GM12878 (cell line): ENCODE data around the gene MATN3. TPM values are rescaled to one million over a fixed set of nuclear protein-coding genes. Genes with fewer than 3 reads are reported as not detected.
A peak's percentile ranks its signal among the peaks of the same experiment; 100 is the strongest.

ENCODE experiments used
- ATAC-seq: fragments of 200-7000 bp; cut with Tn5 transposase; 3 replicates; pipeline ENCODE4 v1.9.1; 2020; ENCODE audit warnings: mild to moderate bottlenecking, moderate library complexity
- BruUV-seq: library from RNA; stranded (reverse); fragments of 400-500 nt; replicated peaks from 2 replicates; lab custom pipeline; 2021; lab: Mats Ljungman, UMichigan
- CTCF ChIA-PET: fragments of 300-600 bp; sonication (Branson Sonifier 250); formaldehyde crosslinking; extraction: SDS; loops from one replicate; lab custom pipeline; 2021; ENCODE audit warnings: inconsistent platforms; lab: Yijun Ruan, JAX
- POLR2A ChIA-PET: fragments of 350-600 bp; formaldehyde crosslinking; extraction: SDS; loops from one replicate; lab custom pipeline; 2021; ENCODE audit warnings: inconsistent platforms; lab: Charles Lee
- RAD21 ChIA-PET: fragments of 300-600 bp; sonication (Branson Sonifier 250); formaldehyde crosslinking; loops from one replicate; lab custom pipeline; 2023; ENCODE audit warnings: antibody characterized with exemption; ENCODE audit not compliant: unreplicated experiment; lab: Charles Lee
- SMC1A ChIA-PET: fragments of 300-600 bp; sonication (Branson Sonifier 250); formaldehyde crosslinking; loops from one replicate; lab custom pipeline; 2023; ENCODE audit not compliant: unreplicated experiment, uncharacterized antibody; lab: Charles Lee
- DNase-seq: peaks from one replicate; pipeline ENCODE4 v3.0.0-alpha.2; 2011; ENCODE audit warnings: low read depth, low spot score
- FAIRE-seq: peaks from 3 replicates; lab custom pipeline; 2011; peaks lifted over from hg19 to GRCh38; lab: Jason Lieb, UNC
- H2AFZ ChIP-seq: 2 replicates; pipeline ENCODE4 v1.6.0; 2011; ENCODE audit warnings: low read depth, low read length, control low read depth; ENCODE audit not compliant: control insufficient read depth
- H3K27ac ChIP-seq: 2 replicates; pipeline ENCODE4 v1.5.1; 2011; ENCODE audit warnings: control low read depth; ENCODE audit not compliant: control insufficient read depth, insufficient read depth
- H3K27me3 ChIP-seq, 2 experiments: replicated peaks in 1 of 2; 2 replicates each; pipeline versions ENCODE4 v1.6.0 to v1.6.1; 2011; ENCODE audit warnings: low read length in 1 of 2; ENCODE audit not compliant: control insufficient read depth in 2 of 2, insufficient read depth in 2 of 2
- H3K36me3 ChIP-seq, 2 experiments: 2 replicates each; pipeline ENCODE4 v1.5.1; 2011; ENCODE audit warnings: low read length in 1 of 2; ENCODE audit not compliant: control insufficient read depth in 2 of 2, insufficient read depth in 2 of 2
- H3K4me1 ChIP-seq: 2 replicates; pipeline ENCODE4 v1.6.1; 2011; ENCODE audit warnings: mild to moderate bottlenecking, low read length, moderate library complexity, mixed read lengths; ENCODE audit not compliant: control insufficient read depth, insufficient read depth
- H3K4me2 ChIP-seq: 2 replicates; pipeline ENCODE4 v1.6.0; 2011; ENCODE audit warnings: control low read depth; ENCODE audit not compliant: control insufficient read depth, insufficient read depth
- H3K4me3 ChIP-seq: fragments of 200-600 bp; sonication (generic); 2 replicates; pipeline ENCODE4 v1.5.1; 2016
- H3K79me2 ChIP-seq: 2 replicates; pipeline ENCODE4 v1.6.0; 2011; ENCODE audit warnings: low read length; ENCODE audit not compliant: control insufficient read depth, insufficient read depth
- H3K9ac ChIP-seq: 2 replicates; pipeline ENCODE4 v1.8.0; 2011; ENCODE audit warnings: low read length, control low read depth, mixed read lengths; ENCODE audit not compliant: control insufficient read depth, insufficient read depth
- H3K9me3 ChIP-seq: replicated peaks from 3 replicates; pipeline ENCODE4 v1.5.1; 2011; ENCODE audit warnings: mild to moderate bottlenecking, low read length; ENCODE audit not compliant: control insufficient read depth, insufficient read depth
- H4K20me1 ChIP-seq: 2 replicates; pipeline ENCODE4 v1.6.0; 2011; ENCODE audit not compliant: control insufficient read depth, insufficient read depth
- BCLAF1 ChIP-seq: fragments of 450-650 bp; IDR thresholded peaks from 2 replicates; pipeline ENCODE4 v1.6.1; 2017; ENCODE audit warnings: antibody characterized with exemption, mild to moderate bottlenecking, moderate library complexity
- BHLHE40 ChIP-seq, 2 experiments: fragments of 450-650 bp in 1 of 2; IDR thresholded peaks; 2 replicates each; pipeline ENCODE4 v1.6.1; 2011 to 2017; ENCODE audit warnings: low read depth in 2 of 2, borderline replicate concordance in 1 of 2, improper control_type of control experiment in 1 of 2, low read length in 1 of 2, mild to moderate bottlenecking in 1 of 2
- EP300 ChIP-seq, 2 experiments: fragments of 150-350 bp in 1 of 2; IDR thresholded peaks; 2 replicates each; pipeline ENCODE4 v1.6.1; 2011 to 2012; ENCODE audit warnings: low read depth in 2 of 2, low read length in 2 of 2, borderline replicate concordance in 1 of 2, improper control_type of control experiment in 1 of 2, inconsistent platforms in 1 of 2; ENCODE audit not compliant: control insufficient read depth in 1 of 2
- GATAD2B ChIP-seq: fragments of 450-650 bp; conservative IDR thresholded peaks from 2 replicates; pipeline ENCODE4 v1.6.1; 2017; ENCODE audit warnings: low read depth, mild to moderate bottlenecking, moderate library complexity
- JUND ChIP-seq: IDR thresholded peaks from 2 replicates; pipeline ENCODE4 v1.6.1; 2012; ENCODE audit warnings: low read depth, mild to moderate bottlenecking, low read length, improper control_type of control experiment, moderate library complexity
- SREBF1 ChIP-seq: IDR thresholded peaks from 2 replicates; pipeline ENCODE4 v1.6.1; 2012; ENCODE audit warnings: mild to moderate bottlenecking, low read length
- WRNIP1 ChIP-seq: IDR thresholded peaks from 2 replicates; pipeline ENCODE4 v1.6.1; 2011; ENCODE audit warnings: low read depth, low read length, improper control_type of control experiment, borderline replicate concordance
- ZBTB11 ChIP-seq: fragments of 450-650 bp; formaldehyde crosslinking; IDR thresholded peaks from 2 replicates; pipeline ENCODE4 v1.5.0; 2022; ENCODE audit warnings: mild to moderate bottlenecking, missing genetic modification characterization
- ZZZ3 ChIP-seq: IDR thresholded peaks from 2 replicates; pipeline ENCODE4 v1.6.1; 2011; ENCODE audit warnings: low read depth; ENCODE audit not compliant: control insufficient read depth, insufficient read length
- WGBS: methylation state at CpG from one replicate; pipeline ENCODE4 v1.1.6; 2016; ENCODE audit warnings: low lambda C conversion rate; ENCODE audit not compliant: insufficient replicate concordance, insufficient coverage; ENCODE audit errors: missing lambda C conversion rate; 5-methylcytosine and 5-hydroxymethylcytosine counted together
- in situ Hi-C: fragments of 300-500 bp; cut with MboI; formaldehyde crosslinking; loops from 9 replicates; pipeline ENCODE4 v1.14.3; 2018; ENCODE audit warnings: mixed read lengths
- intact Hi-C: fragments of 100-400 bp; cut with micrococcal nuclease; formaldehyde crosslinking; loops from one replicate; pipeline ENCODE4 v1.14.2; 2022; ENCODE audit not compliant: unreplicated experiment
- polyA plus RNA-seq, 11 experiments: library from polyadenylated mRNA; depleted of rRNA in 4 of 11; unstranded in 6 of 11; stranded (reverse) in 5 of 11; fragments of >200 nt; fragmentation: Nextera tagmentation in 4 of 11; fragmentation: Illumina TruSeq in 1 of 11; extraction: Ambion mirVana in 4 of 11; extraction: Trizol in 1 of 11; gene quantifications; 1 replicate in 1 of 11; 2 replicates in 10 of 11; pipeline versions ENCODE4 v1.2.1 to v1.2.3, GENCODE V29; 2011 to 2016; ENCODE audit warnings: inconsistent platforms in 2 of 11, missing spikeins in 2 of 11, low read depth in 1 of 11
- total RNA-seq, 4 experiments: library from RNA; depleted of rRNA in 3 of 4; stranded (reverse); fragments of >200 nt in 3 of 4; fragmentation: Illumina TruSeq in 1 of 4; extraction: Trizol in 1 of 4; gene quantifications; 2 replicates each; pipeline versions ENCODE4 v1.2.1 to v1.2.3, GENCODE V29; 2013 to 2021

Gene MATN3
- total and polyA plus RNA-seq, 10 of the 15 experiments (the other 5 are each of a cell fraction or from before 2014, with no cell fraction given): 0.09 TPM; not detected in 9

- POLR2A ChIA-PET: interaction anchor here (1.3 kb wide), 1 partner anchor 13 kb away, joined by 4 read pairs; no protein-coding TSS in a partner anchor
- no peak overlapping the region for H3K27ac ChIP-seq
- no peaks in the 10 kb centered on the region for H3K27me3 ChIP-seq
- in situ Hi-C loops (no loop called here), intact Hi-C loops (no loop called here)
- no peak overlapping the region for H3K4me2 ChIP-seq
- RAD21 ChIA-PET: interaction anchor here (1.4 to 3.0 kb wide), 2 partner anchors 13 to 80 kb away, joined by 3 to 12 read pairs; no protein-coding TSS in a partner anchor
- WGBS: 86% methylated on average over 4 of the region's 4 CpGs
- SMC1A ChIA-PET: interaction anchor here (1.0 to 5.9 kb wide), 5 partner anchors 12 to 103 kb away, joined by 3 to 31 read pairs (median 4); partner anchors contain the start of gene LAPTM4A
- peak; percentile 56 for ATAC-seq
- H3K9me3 ChIP-seq: no peaks in the 10 kb centered on the region; the same call in 2 of the 3 replicates
- DNase-seq: no peak
- CTCF ChIA-PET: interaction anchor here (1.4 to 2.9 kb wide), 5 partner anchors 9 to 21 kb away, joined by 3 to 12 read pairs (median 7); no protein-coding TSS in a partner anchor
- no peak overlapping the region for H2AFZ ChIP-seq
- no peak overlapping the region for H3K4me3 ChIP-seq
- no peaks in the 10 kb centered on the region for H4K20me1 ChIP-seq
- H3K79me2 ChIP-seq: no peaks in the 10 kb centered on the region; the same call in 1 of the 2 replicates
- no peak overlapping the region for H3K9ac ChIP-seq
- FAIRE-seq: no peak
- H3K4me1 ChIP-seq: peaks cover 3% of the 10 kb centered on the region; the same call in 1 of the 2 replicates
- H3K36me3 ChIP-seq: peaks cover 15 to 37% of the 10 kb centered on the region in 2 experiments
- TSS peak; percentile 31 for BruUV-seq
- TF ChIP-seq SREBF1 (no peak), EP300 (IDR thresholded peaks at IDR 0.05; ENCODE audit: borderline replicate concordance in 1 of 2, control insufficient read depth in 1 of 2, low read depth in 2 of 2, low read length in 2 of 2) (no peak), GATAD2B (no peak), JUND (no peak), ZBTB11 (CRISPR knock-in tag) (no peak), BHLHE40 (IDR thresholded peaks at IDR 0.05; ENCODE audit: borderline replicate concordance in 1 of 2, low read depth in 2 of 2, low read length in 1 of 2) (no peak), BCLAF1 (no peak), ZZZ3 (no peak), WRNIP1 (no peak)
Measured at GRCh38 chr2:20035955-20036666, 23.6 kb upstream of the MATN3 start.
